Inflammatory macrophage treated with lipopolysaccharide for 1 hour (primary cell): Measurements from ENCODE around the gene HDAC9.

Source experiments
- DNase-seq, 2 donors: peaks; one replicate each; pipeline ENCODE4 v3.0.0-alpha.2; 2020 to 2022

Gene HDAC9

GRCh38 chr7:18740579-18740988, 245.0 kb downstream of the HDAC9 start:
- DNase-seq: no peak

DNA sequence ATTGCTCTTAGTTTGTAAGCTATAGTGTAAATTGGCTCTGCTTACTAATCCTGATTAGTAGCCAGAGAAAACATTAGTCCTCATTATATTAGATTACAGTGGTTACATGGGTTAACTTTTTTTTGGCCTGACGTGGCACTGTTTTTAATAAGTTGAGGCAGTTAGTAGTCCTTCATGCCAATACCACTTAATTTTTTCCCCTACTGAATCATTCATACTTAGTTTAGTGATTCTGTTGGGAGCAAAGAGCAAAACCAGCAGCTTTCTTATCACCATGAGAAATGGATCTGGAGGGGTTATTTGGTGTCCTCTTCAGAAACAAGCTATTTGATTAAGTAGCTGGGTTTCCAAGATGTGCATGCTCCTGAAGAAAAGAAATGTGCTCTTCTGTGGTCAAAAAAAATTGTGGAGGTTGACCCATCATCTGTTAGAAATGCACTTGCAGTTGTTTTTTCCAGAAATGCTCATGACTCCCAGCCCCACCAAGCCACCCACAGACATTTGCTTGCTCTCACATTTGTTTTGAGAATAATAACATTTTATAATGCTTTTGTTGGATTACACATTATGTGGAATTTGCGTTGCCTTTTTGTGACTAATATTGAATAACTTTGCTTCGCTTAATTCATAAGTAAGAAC, 258.5 kb downstream of the HDAC9 start:
- no peak for DNase-seq

DNA sequence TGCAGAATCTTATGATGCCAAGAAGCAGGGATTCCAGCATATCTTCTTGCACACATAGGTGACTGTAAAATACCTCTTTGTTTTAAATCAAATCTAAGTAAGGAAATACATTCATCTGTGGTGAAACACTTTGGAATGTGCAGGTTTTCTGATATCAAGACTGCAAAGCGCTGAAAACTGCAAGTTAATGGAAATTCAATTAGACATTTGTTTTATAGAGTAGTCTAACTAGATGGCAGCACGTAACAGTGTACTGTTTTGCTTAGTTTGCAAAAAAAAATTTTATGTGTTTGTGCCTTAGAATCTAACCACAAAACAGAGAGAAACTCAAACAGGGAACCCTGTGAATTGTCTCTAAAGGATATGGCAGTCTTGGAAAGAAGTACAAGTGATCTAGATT, 259.2 kb downstream of the HDAC9 start:
- no peak for DNase-seq

DNA sequence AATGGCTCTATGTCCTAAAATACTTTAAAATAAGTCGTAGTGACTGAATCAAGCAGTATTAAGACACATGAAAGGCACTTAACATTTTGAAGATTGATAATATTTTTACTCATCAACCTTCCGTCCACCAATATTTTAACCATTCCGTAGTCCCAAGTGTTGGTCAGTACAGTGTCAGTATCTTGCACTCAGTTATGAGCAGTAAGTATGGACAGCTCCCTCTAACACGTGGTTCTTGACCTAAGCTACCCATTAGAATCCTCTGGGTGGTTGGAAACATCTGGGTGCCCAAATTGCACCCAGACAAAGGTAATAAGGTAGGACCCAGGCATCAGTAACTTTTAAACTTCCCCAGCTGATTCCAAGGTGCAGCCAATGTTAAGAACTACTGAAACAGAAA, 260.2 kb downstream of the HDAC9 start:
- DNase-seq: no peak

GRCh38 chr7:18756378-18757050, 261.0 kb downstream of the HDAC9 start:
- DNase-seq: no peak

DNA sequence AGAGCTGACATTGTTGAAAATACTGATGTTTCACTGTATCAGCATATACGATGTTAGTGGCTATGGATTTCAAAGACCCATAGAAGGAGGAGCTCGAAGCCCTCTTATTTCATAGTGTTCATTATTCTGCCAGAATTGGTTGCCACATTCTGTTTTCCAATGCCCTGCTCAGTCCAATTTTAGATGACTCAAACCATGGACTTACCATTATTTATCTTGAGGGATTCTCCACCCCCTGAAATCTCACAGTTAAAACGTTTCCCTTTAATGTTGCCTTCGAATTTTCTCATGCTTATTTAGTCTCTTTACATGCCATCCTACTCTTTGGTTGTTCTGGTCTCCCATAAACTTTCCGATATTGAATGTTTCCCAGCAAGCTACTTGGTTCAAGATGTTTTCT, 264.5 kb downstream of the HDAC9 start:
- DNase-seq: no peak

- no peak for DNase-seq
These were observed 265.3 kb downstream of the HDAC9 start for GRCh38 chr7:18760631-18761445.

DNA sequence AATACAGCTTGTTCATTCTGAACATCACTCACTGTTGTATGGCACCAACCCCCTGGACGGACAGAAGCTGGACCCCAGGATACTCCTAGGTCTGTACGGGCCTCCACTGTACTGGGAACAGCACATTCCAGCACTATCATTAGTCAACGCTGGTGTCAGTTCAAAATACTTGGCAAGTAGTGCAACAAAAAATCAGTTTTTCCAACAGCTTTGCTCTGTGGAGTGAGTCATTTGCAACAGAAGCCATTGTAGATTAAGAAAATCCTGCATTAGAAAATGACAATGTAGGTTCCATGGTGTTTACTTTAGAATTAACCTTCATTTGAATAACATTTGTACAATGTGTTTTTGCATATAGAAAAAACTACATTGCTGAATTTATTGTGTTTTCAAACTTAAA, 266.6 kb downstream of the HDAC9 start:
- DNase-seq: no peak

GRCh38 chr7:18768256-18768655, 272.7 kb downstream of the HDAC9 start:
- no peak for DNase-seq

GRCh38 chr7:18770154-18770811, 274.7 kb downstream of the HDAC9 start:
- no peak for DNase-seq

DNA sequence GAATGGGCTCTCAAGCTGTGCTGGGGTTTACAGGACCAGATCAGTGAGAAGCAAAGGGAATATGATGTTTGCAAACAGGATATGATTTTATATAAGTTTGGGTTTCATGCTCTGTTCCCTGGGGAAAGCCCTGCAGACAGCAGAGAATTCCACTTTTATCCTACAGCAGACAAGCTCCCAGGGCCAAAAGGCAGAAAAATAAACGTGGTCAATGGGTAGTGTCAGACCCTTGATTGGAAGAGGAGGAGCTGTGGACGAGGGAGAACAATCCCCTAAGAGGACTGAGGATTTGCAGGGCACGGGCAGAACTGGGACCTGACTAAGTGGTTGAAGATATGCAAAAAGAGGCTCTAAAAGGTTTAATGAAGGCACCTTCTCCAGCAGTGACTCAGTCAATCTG, 275.3 kb downstream of the HDAC9 start:
- no peak for DNase-seq

- DNase-seq: no peak
These were observed 276.5 kb downstream of the HDAC9 start for GRCh38 chr7:18771834-18772566.

- DNase-seq: peak; percentile 16 to 19
These were observed 277.0 kb downstream of the HDAC9 start for GRCh38 chr7:18772567-18772965.

- no peak for DNase-seq
These were observed 281.8 kb downstream of the HDAC9 start for GRCh38 chr7:18777314-18777713.

GRCh38 chr7:18778594-18778993, 283.0 kb downstream of the HDAC9 start:
- DNase-seq: no peak

GRCh38 chr7:18780266-18780665, 284.7 kb downstream of the HDAC9 start:
- DNase-seq: no peak

- DNase-seq: no peak
These were observed 285.4 kb downstream of the HDAC9 start for GRCh38 chr7:18780938-18781337.

GRCh38 chr7:18786196-18786727, 290.7 kb downstream of the HDAC9 start:
- DNase-seq: no peak

- no peak for DNase-seq
These were observed 291.2 kb downstream of the HDAC9 start for GRCh38 chr7:18786796-18787195.

- DNase-seq: no peak
These were observed 292.5 kb downstream of the HDAC9 start for GRCh38 chr7:18788026-18788425.

DNA sequence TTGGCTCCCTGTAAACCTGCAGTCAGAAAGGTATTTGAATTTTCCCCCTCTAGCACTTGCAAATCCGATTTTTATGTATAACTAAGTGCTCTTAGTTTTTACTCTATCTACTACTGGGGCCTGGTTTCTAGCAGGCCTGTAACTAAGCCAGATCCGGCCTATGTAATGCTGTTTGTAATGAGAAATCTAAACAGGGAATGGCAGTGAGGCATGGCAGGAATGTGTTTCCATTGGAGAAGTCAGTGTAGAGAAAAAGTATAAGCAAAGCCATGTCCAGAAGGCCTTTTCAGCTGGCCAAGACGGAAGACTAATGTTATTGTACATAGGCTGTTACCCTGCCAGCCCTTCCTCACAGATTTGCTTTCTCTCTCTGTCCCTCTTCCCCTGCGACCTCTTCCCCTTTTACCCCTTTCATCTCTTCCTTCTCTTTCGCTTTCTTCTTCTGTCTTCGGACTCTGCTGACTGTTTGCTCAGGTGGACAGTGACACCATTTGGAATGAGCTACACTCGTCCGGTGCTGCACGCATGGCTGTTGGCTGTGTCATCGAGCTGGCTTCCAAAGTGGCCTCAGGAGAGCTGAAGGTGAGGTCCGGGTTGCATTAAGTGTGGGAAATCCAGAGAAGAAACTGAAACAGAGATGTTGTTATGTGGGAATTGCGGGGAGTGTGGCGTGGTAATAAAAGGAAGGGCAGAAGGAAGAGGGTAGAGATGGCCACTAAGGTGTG, 297.5 kb downstream of the HDAC9 start:
- DNase-seq: no peak

DNA sequence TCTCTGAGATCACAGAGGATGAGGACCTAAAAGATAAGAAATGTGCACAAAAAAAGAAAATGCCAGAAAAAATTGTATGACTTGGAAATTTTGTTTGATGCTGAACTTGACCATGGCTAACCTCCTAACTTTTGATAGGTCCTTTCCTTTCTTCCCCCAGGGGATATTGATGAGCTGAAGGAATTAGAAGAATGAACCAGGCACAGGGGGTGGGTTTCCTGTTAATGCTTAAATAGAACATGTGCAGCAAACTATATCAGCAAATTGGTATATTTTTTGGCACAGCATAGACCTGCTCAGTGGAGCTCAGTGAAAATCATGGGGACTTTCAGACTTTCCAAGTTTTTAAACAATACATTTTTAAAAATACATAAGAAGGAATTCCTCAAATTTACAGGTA, 300.7 kb downstream of the HDAC9 start:
- no peak for DNase-seq
